Islet of Langerhans (tissue), 1 donor: ENCODE data around the gene NKX6-2.
"Not testable (repeated sequence)": the region's sequence is repeated elsewhere in the genome, so short reads cannot be mapped to it uniquely, and the experiment has no call there.

Experiments used
- FAIRE-seq: peaks from one replicate; lab custom pipeline; 2011; peaks lifted over from hg19 to GRCh38; lab: Jason Lieb, UNC

The NKX6-2 gene

DNA sequence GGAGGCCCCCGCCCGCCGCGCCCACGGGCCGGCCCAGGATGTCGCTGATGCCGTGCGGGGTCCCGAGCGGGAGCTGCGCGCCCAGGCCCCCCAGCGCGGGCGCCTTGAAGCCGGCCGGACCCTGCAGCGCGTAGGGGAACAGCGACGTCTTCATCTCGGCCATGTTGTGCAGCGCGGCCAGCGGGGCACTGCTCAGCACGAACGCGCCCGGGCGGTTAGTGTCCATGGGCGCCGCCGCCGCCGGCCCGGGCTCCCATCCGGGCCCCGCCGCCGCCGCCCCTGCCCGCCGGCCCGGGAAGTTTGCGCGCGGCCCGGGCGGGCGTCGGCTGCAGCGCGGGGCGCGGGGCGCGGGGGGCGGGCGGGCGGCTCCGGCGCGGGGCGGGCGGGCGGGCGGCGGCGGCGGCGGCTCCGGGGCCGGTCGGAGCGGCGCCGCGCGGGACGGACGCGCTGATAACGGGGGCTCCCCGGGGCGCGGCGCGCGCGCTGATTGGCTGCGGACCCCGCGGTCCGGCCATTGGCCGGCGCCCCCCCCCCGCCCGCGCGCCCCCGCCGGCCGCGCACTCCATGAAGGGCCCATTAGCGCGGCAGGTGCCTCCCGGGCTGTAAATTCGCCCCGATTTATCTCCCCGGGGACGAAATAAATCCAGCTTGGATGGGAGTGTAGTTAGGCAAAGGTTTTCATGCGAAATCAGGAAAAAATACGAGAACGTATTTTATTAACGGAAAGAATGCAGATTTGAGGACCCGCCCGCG, at the start of gene NKX6-2:
TSS of gene NKX6-2 (minus strand) at position 425 of the 753 bp plus-strand sequence. CDS start at position 226, 199 bp downstream.
- no peak for FAIRE-seq

GRCh38 chr10:132834891-132835847, 49.2 kb upstream of the NKX6-2 start:
- FAIRE-seq, result no peak

- no peak for FAIRE-seq
Measured at GRCh38 chr10:132834311-132834761, 48.4 kb upstream of the NKX6-2 start.

DNA sequence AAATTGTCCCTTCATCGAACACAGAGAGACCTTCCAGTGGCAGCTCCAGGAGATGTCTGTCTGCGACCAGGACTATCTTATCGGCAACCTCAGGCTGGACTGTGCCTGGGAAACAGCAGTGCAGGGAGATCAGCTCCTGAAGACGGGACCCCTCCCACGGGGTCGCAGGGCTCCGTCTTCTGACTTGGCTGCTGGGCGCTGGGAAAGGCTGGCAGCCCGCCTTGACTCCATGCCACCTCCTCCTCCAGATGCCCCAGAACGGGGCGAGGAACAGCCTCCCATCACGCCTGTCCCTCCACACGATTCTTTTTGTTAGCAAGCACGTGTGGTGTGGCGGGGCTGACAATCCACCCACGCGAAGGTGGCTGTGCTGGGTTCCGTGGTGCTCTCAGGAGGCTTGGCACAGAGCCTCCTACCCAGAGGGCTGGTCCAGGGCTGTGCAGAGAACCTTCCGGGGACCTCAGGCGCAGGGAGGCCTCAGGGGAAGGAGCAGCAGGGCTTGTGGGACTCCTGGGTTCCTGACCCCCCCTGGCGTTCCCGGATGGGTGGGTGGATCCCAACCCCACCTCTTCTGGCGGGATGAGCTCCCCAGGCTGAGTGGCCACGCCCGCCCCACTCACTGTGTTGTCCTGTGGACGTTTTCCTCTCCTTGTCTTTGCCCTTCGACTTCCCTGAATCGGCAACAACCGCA, 47.6 kb upstream of the NKX6-2 start:
- FAIRE-seq, result no peak

GRCh38 chr10:132832186-132832969, 46.4 kb upstream of the NKX6-2 start:
- FAIRE-seq, result no peak

- no peak for FAIRE-seq
Measured at GRCh38 chr10:132829403-132829802, 43.5 kb upstream of the NKX6-2 start.

- FAIRE-seq, result no peak
Measured at GRCh38 chr10:132828681-132829080, 42.7 kb upstream of the NKX6-2 start.

DNA sequence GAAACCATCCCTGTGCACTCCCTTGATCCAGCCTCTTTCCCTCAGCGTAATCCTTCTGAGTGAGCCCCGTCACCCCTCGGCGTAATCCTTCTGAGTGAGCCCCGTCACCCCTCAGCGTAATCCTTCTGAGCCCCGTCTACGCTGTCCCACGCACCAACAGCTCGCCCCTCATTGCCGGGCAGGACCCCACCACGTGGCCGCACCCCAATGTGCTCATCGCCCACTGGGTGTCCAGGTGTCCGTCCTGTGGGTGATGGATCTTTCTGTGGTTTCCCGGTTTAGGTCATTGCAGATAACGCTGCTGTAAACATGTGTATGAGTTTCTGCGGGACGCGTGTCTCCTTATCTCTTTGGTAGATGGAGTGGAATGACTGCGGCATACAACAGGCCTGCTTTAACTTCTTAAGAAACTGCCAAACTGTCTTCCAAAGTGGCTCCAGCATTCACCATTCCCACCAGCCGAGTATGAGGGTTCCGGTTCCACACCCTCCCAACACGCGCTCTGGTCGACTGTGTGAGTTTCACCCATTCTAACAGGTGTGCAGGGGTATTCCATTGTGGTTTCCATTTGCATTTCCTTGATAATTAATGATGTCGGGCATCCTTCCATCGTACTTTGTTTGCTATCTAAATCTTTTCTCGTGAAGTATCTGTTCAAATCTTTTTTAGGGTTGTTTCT, 42.1 kb upstream of the NKX6-2 start:
- no peak for FAIRE-seq

- FAIRE-seq, result no peak
Measured at GRCh38 chr10:132827423-132827789, 41.5 kb upstream of the NKX6-2 start.

DNA sequence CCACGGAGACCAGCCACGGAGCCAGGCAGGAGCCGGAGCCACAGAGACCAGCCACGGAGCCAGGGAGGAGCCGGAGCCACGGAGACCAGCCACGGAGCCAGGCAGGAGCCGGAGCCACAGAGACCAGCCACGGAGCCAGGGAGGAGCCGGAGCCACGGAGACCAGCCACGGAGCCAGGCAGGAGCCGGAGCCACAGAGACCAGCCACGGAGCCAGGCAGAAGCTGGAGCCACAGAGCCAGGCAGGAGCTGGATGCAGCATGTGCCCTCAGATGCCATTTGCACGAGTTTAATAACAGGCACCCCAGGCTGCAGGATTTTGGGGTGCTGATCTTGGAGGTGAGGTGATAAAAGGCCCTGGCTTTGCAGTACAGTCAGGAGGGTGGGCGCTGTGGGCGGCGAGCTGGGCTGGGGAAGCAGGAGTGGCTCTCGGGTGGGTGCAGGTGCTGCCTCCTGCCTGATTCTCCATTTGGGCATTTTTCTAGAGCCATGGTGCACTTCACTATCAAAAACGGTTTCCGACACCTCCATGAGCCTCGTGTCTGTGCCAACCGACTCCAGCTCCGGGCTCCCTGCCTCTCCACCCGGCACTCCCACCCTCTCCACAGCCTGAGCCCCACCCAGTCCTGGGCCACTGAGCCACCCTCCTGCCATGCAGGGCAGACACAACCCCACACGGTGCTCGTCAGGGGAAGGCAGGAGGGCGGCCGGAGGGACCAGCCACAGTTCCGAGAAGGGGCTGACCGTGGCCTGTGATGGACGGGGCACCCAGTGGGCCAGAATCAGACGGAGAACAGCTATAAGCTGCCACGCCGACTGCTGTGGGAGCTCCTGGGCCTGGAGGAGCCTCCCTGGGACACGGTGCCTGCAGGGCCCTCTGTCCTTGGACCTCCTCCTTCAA, 40.8 kb upstream of the NKX6-2 start:
- FAIRE-seq, result no peak

GRCh38 chr10:132825783-132826523, 40.0 kb upstream of the NKX6-2 start:
- not testable (repeated sequence) for FAIRE-seq

- no peak for FAIRE-seq
Measured at GRCh38 chr10:132820056-132820455, 34.1 kb upstream of the NKX6-2 start.

DNA sequence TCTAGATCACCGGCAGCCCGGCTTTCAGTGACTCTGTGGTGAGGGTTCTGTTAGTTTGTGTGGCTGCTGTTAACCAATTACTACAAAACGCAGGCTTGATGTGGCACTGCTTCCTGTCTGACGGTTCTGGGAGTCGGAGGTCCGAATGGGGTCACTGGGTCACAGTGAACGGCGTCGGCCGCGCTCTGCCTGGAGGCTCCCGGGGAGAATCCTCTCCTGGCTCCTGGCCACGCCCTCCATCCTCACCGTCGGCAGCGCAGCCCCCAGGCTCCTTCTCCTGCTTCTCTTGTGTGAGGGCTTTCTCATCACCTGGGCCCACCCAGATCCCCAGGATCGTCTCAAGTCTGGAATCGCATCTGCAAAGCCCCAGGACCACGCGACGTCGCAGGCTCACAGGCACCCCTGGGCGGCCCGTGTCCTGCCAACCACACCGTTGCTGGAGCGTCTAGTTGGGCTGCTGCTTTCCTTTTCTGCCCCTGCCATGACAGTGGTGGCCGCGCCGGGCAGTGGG, 31.8 kb upstream of the NKX6-2 start:
- no peak for FAIRE-seq

DNA sequence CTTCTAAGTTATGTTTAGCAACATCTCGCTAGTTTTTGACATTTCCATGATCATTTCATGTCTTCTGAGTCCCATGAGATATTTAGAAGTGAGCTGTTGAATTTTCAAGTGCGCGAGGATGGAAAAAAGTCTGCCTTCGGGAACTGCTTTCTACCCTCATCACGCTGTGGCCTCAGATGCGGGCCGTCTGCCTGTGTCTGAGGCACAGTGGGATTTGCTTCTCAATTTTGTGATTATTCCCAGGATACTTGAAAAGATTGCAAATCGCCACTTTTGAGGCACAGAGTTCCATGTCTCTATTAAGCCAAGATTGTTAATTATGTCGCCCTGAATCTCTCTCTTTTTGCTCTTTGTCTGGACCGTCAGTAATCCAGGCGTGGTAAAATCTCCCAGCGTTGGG, 30.8 kb upstream of the NKX6-2 start:
- FAIRE-seq, result no peak

DNA sequence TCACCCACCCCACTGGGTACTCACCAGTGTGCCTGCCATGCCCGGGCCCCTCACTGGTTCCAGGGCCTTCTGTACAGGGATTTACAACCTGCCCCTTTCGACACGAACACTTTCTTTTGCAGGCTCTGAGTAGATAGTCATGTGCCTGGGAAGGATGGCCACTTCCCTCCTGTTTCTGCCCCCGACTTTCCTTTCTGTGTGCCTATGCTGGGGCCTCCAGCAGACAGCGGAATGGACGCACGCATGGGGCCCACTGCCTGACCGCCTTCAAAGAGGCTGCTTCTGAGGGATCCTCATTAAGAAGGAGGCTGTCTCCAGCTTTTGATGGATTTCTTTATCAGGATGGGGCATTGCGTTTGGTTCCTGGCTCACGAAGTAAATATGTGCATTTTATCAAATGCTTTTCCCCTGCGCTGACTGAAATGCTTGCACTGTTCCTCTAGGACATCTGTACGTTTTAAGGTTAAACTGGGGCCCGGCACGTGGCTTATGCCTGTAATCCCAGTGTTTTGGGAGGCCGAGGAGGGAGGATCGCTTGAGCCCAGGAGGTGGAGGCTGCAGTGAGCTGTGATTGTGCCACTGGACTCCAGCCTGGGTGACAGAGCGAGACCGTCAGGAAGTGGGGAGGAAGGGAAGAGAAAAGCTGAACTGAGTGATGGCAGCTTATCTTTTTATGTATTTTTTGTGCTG, 29.4 kb upstream of the NKX6-2 start:
- no peak for FAIRE-seq

- FAIRE-seq, result no peak
Measured at GRCh38 chr10:132814469-132814856, 28.5 kb upstream of the NKX6-2 start.

DNA sequence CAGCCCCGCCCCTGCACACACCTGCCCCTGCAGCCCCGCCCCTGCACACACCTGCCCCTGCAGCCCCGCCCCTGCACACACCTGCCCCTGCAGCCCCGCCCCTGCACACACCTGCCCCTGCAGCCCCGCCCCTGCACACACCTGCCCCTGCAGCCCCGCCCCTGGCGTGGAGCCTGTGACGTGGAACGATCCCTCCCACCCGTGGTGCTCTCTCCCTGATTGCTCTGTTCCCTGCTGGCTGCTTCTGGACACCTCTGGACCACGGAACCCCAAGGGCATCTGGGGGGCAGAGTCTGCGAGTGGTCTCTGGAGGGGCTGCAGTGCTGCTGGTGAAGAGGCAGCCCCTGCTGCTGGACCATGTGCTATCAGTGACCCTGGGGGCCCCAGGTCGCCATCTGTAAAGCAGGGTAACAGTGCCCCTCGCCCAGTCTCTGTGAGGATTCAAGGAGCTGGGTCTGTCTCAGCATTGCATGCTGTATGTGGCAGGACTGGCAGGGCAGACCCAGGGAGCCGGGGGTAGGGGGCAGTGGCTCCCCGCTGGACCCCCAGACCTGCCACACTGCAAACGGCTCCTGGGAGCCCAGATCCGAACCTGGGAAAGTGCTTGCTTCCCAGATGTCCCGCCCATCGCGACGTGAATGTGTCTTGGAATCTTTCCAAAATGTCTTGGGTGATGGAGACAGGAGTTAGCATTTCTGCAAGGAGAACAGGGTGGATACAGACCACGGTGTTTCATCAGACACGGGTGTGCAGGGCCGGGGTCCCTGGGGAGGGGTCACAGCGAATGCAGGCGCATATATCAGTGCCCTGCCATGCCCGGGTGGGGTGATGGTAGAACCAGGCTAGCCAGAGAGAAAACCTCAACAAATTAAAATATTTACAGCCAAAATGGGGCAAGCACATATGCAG, 27.9 kb upstream of the NKX6-2 start:
- no peak for FAIRE-seq

- no peak for FAIRE-seq
Measured at GRCh38 chr10:132813001-132813401, 27.1 kb upstream of the NKX6-2 start.
